ENCODE data around the gene PSMD3.

DNA sequence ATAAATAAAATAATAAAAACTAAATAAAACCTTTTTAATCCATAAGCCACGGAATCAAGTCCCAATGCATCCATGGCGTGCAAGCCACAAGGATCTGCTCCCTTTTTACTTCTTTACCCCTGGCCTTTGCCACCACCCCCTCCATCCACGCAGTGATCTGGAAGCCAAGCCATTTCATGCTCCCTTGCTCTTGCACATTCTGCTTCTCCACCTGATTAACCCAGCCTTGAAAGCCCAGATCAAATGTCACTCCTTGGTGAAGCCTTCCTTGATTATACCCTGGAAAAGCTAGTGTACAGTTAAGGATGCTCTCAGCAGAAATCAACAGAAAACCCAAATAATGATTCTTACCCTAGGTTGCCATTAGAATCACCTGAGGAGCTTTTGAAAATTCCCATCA lies 43.2 kb upstream of the PSMD3 start:
- no peak for TF ChIP-seq EZH2 (IDR thresholded peaks at IDR 0.05; ENCODE audit: low read length)
- TF ChIP-seq, protein P1, sequence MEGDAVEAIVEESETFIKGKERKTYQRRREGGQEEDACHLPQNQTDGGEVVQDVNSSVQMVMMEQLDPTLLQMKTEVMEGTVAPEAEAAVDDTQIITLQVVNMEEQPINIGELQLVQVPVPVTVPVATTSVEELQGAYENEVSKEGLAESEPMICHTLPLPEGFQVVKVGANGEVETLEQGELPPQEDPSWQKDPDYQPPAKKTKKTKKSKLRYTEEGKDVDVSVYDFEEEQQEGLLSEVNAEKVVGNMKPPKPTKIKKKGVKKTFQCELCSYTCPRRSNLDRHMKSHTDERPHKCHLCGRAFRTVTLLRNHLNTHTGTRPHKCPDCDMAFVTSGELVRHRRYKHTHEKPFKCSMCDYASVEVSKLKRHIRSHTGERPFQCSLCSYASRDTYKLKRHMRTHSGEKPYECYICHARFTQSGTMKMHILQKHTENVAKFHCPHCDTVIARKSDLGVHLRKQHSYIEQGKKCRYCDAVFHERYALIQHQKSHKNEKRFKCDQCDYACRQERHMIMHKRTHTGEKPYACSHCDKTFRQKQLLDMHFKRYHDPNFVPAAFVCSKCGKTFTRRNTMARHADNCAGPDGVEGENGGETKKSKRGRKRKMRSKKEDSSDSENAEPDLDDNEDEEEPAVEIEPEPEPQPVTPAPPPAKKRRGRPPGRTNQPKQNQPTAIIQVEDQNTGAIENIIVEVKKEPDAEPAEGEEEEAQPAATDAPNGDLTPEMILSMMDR (optimal IDR thresholded peaks at IDR 0.05 in 1 of 3, IDR thresholded peaks at IDR 0.05 in 1 of 3, conservative IDR thresholded peaks at IDR 0.05 in 1 of 3; ENCODE audit: extremely low read depth in 1 of 3, insufficient read depth in 2 of 3, low read length in 3 of 3) = no peak
